ENCODE data around the gene PM20D1. TPM values are rescaled to one million over a fixed set of nuclear protein-coding genes. Genes with fewer than 3 reads are reported as not detected.
A peak's percentile ranks its signal among the peaks of the same experiment; 100 is the strongest.

The PM20D1 gene
- total RNA-seq, 1 experiment from 2014 or later, result not detected

GRCh38 chr1:205800427-205800826 is 49.5 kb downstream of the PM20D1 start:
- DNase-seq, result no peak
- Histone ChIP-seq H3K4me3 (no peak overlapping the region), H4K20me1 (ENCODE audit: insufficient read depth) (no peaks in the 10 kb centered on the region; the same call in none of the 2 replicates), H3K27ac (no peak overlapping the region), H3K27me3 (ENCODE audit: insufficient read depth, low read depth) (no peaks in the 10 kb centered on the region), H3K79me2 (ENCODE audit: low read depth) (0 out of 2 replicates have a peak, but pooled peaks cover 3% of the 10 kb centered on the region), H3K36me3 (ENCODE audit: low read depth) (no peaks in the 10 kb centered on the region), H3F3A (ENCODE audit: insufficient read depth, low read depth) (no peaks in the 10 kb centered on the region), H3K4me2 (no peak overlapping the region), H3K4me1 (replicated peaks; ENCODE audit: insufficient read depth) (no peaks in the 10 kb centered on the region), H3K9me2 (ENCODE audit: insufficient read depth) (no peaks in the 10 kb centered on the region), H3K9me3 (ENCODE audit: insufficient read depth, low read depth) (no peaks in the 10 kb centered on the region), H2AFZ (no peak overlapping the region)
- TF ChIP-seq, protein P1, sequence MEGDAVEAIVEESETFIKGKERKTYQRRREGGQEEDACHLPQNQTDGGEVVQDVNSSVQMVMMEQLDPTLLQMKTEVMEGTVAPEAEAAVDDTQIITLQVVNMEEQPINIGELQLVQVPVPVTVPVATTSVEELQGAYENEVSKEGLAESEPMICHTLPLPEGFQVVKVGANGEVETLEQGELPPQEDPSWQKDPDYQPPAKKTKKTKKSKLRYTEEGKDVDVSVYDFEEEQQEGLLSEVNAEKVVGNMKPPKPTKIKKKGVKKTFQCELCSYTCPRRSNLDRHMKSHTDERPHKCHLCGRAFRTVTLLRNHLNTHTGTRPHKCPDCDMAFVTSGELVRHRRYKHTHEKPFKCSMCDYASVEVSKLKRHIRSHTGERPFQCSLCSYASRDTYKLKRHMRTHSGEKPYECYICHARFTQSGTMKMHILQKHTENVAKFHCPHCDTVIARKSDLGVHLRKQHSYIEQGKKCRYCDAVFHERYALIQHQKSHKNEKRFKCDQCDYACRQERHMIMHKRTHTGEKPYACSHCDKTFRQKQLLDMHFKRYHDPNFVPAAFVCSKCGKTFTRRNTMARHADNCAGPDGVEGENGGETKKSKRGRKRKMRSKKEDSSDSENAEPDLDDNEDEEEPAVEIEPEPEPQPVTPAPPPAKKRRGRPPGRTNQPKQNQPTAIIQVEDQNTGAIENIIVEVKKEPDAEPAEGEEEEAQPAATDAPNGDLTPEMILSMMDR (conservative IDR thresholded peaks at IDR 0.05), result no peak
- no peak for TF ChIP-seq EZH2 (IDR thresholded peaks at IDR 0.05; ENCODE audit: low read depth)
- POLR2A ChIA-PET (ENCODE audit: unreplicated experiment), result no interaction called here
- BruUV-seq (replicated peaks), result no TSS peak
- CTCF ChIA-PET, result interaction anchor here (0.6 kb wide), 1 partner anchor 107 kb away, joined by 4 read pairs; no protein-coding TSS in a partner anchor
- intact Hi-C loops (cut with micrococcal nuclease; ENCODE audit: unreplicated experiment), result no loop called here

DNA sequence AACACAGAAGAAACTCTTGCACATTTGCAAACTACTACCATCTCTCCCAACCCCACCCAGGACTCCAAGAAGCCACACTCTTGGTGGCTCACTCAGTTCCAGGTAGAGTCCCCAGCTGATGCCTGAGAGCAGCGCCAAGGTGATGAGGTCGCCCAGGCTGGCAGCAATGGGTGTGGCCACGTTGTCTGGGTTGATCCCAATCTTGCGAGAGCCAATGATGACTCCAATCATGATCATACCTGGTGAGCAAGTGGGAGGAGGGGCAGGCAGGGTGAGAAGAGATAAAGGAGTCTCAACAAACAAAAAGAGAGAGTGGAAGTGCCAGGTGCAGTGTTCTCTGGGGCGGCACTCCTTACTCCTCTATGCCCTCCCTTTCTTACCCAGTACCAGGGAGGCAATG is 51.4 kb downstream of the PM20D1 start:
- Histone ChIP-seq H3K4me2 (no peak overlapping the region), H4K20me1 (ENCODE audit: insufficient read depth) (no peaks in the 10 kb centered on the region; the same call in 1 of the 2 replicates), H3K27ac (no peak overlapping the region), H3K27me3 (ENCODE audit: insufficient read depth, low read depth) (no peaks in the 10 kb centered on the region), H3F3A (ENCODE audit: insufficient read depth, low read depth) (no peaks in the 10 kb centered on the region), H3K9me3 (ENCODE audit: insufficient read depth, low read depth) (no peaks in the 10 kb centered on the region), H3K79me2 (ENCODE audit: low read depth) (0 out of 2 replicates have a peak, but pooled peaks cover 3% of the 10 kb centered on the region), H3K4me3 (no peak overlapping the region), H2AFZ (no peak overlapping the region), H3K9me2 (ENCODE audit: insufficient read depth) (no peaks in the 10 kb centered on the region), H3K4me1 (replicated peaks; ENCODE audit: insufficient read depth) (no peaks in the 10 kb centered on the region), H3K36me3 (ENCODE audit: low read depth) (no peaks in the 10 kb centered on the region)
- no TSS peak for BruUV-seq (replicated peaks)
- CTCF ChIA-PET, result no interaction called here
- DNase-seq, result peak in 1 of 2 experiments; percentile 16
- POLR2A ChIA-PET (ENCODE audit: unreplicated experiment), result interaction anchor here (0.6 kb wide), 1 partner anchor 139 kb away, joined by 3 read pairs; no protein-coding TSS in a partner anchor
- TF ChIP-seq EZH2 (IDR thresholded peaks at IDR 0.05; ENCODE audit: low read depth), result no peak
- TF ChIP-seq, protein P1 (conservative IDR thresholded peaks at IDR 0.05), result no peak
- intact Hi-C loops (cut with micrococcal nuclease; ENCODE audit: unreplicated experiment), result no loop called here

- Histone ChIP-seq H3K36me3 (ENCODE audit: low read depth) (no peaks in the 10 kb centered on the region), H2AFZ (no peak overlapping the region), H3K9me2 (ENCODE audit: insufficient read depth) (no peaks in the 10 kb centered on the region), H3K4me2 (no peak overlapping the region), H3K9me3 (ENCODE audit: insufficient read depth, low read depth) (no peaks in the 10 kb centered on the region), H3K27me3 (ENCODE audit: insufficient read depth, low read depth) (no peaks in the 10 kb centered on the region), H3K4me3 (no peak overlapping the region), H4K20me1 (ENCODE audit: insufficient read depth) (no peaks in the 10 kb centered on the region; the same call in 1 of the 2 replicates), H3K27ac (no peak overlapping the region), H3F3A (ENCODE audit: insufficient read depth, low read depth) (0 out of 2 replicates have a peak, but pooled peaks cover 3% of the 10 kb centered on the region), H3K4me1 (replicated peaks; ENCODE audit: insufficient read depth) (no peaks in the 10 kb centered on the region), H3K79me2 (ENCODE audit: low read depth) (no peaks in the 10 kb centered on the region)
- ChIA-PET POLR2A (ENCODE audit: unreplicated experiment) (no interaction called here), CTCF (no interaction called here)
- TF ChIP-seq, protein P1 (conservative IDR thresholded peaks at IDR 0.05), result no peak
- TF ChIP-seq EZH2 (IDR thresholded peaks at IDR 0.05; ENCODE audit: low read depth), result no peak
- no peak for DNase-seq
- intact Hi-C loops (cut with micrococcal nuclease; ENCODE audit: unreplicated experiment), result no loop called here
- BruUV-seq (replicated peaks), result no TSS peak
These were observed 52.8 kb downstream of the PM20D1 start for GRCh38 chr1:205797168-205797567.
